GM04504 (cell line): Measurements from ENCODE around the gene IER3.
"Not testable (repeated sequence)": the region's sequence is repeated elsewhere in the genome, so short reads cannot be mapped to it uniquely, and the experiment has no call there.

Source experiments
- DNase-seq: peaks from one replicate; pipeline ENCODE4 v3.0.0-alpha.2; 2012; ENCODE audit warnings: low read depth

IER3 gene

GRCh38 chr6:30723843-30724741 lies 20.3 kb downstream of the IER3 start:
- not testable (repeated sequence) for DNase-seq

- not testable (repeated sequence) for DNase-seq
These were observed 21.0 kb downstream of the IER3 start for GRCh38 chr6:30723159-30723842.

- DNase-seq: no peak
These were observed 21.9 kb downstream of the IER3 start for GRCh38 chr6:30722280-30723112.

GRCh38 chr6:30722025-30722279 lies 22.4 kb downstream of the IER3 start:
- DNase-seq: not testable (repeated sequence)

- peak; percentile 80 for DNase-seq
These were observed 22.9 kb downstream of the IER3 start for GRCh38 chr6:30721198-30722024.

- DNase-seq: no peak
These were observed 23.6 kb downstream of the IER3 start for GRCh38 chr6:30720738-30721197.

GRCh38 chr6:30719791-30720737 lies 24.3 kb downstream of the IER3 start, which contains the start of gene TUBB:
TUBB (plus strand) TSS chr6:30720352; CDS start chr6:30720507, 155 bp downstream.
- DNase-seq: peak; percentile 94

- DNase-seq: no peak
These were observed 25.0 kb downstream of the IER3 start for GRCh38 chr6:30719356-30719755.

- not testable (repeated sequence) for DNase-seq
These were observed 26.3 kb downstream of the IER3 start for GRCh38 chr6:30717845-30718720.

GRCh38 chr6:30717129-30717844 lies 27.1 kb downstream of the IER3 start, which contains the start of gene MDC1:
MDC1 (minus strand) TSS chr6:30717281; CDS start chr6:30715175, 2,106 bp downstream.
- peak; percentile 100 for DNase-seq

- DNase-seq: no peak
These were observed 27.5 kb downstream of the IER3 start for GRCh38 chr6:30716879-30717128.

GRCh38 chr6:30714263-30714662 lies 30.1 kb downstream of the IER3 start:
- DNase-seq: no peak

- no peak for DNase-seq
These were observed 31.9 kb downstream of the IER3 start for GRCh38 chr6:30712441-30712945.

GRCh38 chr6:30711758-30712380 lies 32.5 kb downstream of the IER3 start:
- DNase-seq: no peak

- DNase-seq: no peak
These were observed 35.1 kb downstream of the IER3 start for GRCh38 chr6:30709101-30709868.

GRCh38 chr6:30707281-30707850 lies 37.0 kb downstream of the IER3 start:
- no peak for DNase-seq

- no peak for DNase-seq
These were observed 38.7 kb downstream of the IER3 start for GRCh38 chr6:30705620-30706019.
